ENCODE measurements around the gene SERPIND1.

DNA sequence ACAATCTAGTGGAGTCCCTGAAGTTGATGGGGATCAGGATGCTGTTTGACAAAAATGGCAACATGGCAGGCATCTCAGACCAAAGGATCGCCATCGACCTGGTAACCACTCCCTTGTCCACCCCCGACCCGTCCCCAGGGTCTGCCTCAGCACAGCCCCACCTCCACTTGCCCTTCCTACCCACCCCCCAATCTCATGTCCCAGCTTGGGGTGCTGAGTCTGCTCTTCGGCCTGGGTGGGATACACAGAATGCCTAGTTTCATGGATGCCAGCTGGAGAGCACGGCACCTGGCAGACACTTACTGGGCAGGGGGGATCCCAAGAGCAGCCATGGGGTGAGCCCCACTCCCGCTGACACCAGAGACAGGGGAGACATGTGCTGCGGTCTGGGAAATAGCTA lies 12.1 kb downstream of the SERPIND1 start:
- TF ChIP-seq EP300 (IDR thresholded peaks at IDR 0.05) = no peak
- no peak for TF ChIP-seq POLR2A (IDR thresholded peaks at IDR 0.05)
- no peak for TF ChIP-seq CTCF (IDR thresholded peaks at IDR 0.05)
